B cell (primary cell): Measurements from ENCODE around the gene TLL2. TPM values are rescaled to one million over a fixed set of nuclear protein-coding genes. Genes with fewer than 3 reads are reported as not detected.

Experiments
- ATAC-seq: fragments of 200-7000 bp; cut with Tn5 transposase; one replicate; pipeline ENCODE4 v1.10.0; 2021; ENCODE audit warnings: low read depth, mild to moderate bottlenecking, moderate number of reproducible peaks, moderate library complexity
- CTCF ChIA-PET: fragments of 350-600 bp; sonication (Branson Sonifier 250); formaldehyde crosslinking; loops from one replicate; lab custom pipeline; 2021; ENCODE audit warnings: antibody characterized with exemption, inconsistent platforms; lab: Charles Lee
- POLR2A ChIA-PET: fragments of 350-600 bp; sonication (Branson Sonifier 250); formaldehyde crosslinking; loops from one replicate; lab custom pipeline; 2021; ENCODE audit warnings: antibody characterized with exemption; lab: Charles Lee
- DNase-seq: peaks from one replicate; pipeline ENCODE4 v3.0.0; 2013
- H2AFZ ChIP-seq: 2 replicates; pipeline ENCODE4 v1.6.1; 2012; ENCODE audit warnings: mild to moderate bottlenecking, low read depth, low read length; ENCODE audit not compliant: insufficient read depth, poor library complexity, severe bottlenecking
- H3K27ac ChIP-seq, 2 donors: 1 replicate in 1 of 2; 2 replicates in 1 of 2; pipeline ENCODE4 v1.5.1; 2012 to 2013; ENCODE audit warnings: low read length in 2 of 2, mild to moderate bottlenecking in 2 of 2, moderate library complexity in 1 of 2
- H3K27me3 ChIP-seq, 4 experiments: fragments of 200-600 bp in 1 of 4; sonication (generic) in 1 of 4; replicated peaks in 1 of 4; 1 replicate in 2 of 4; 2 replicates in 2 of 4; pipeline versions ENCODE4 v1.6.1 to v1.7.0; 2013 to 2016; ENCODE audit warnings: low read length in 3 of 4, mild to moderate bottlenecking in 2 of 4, mixed read lengths in 1 of 4, moderate library complexity in 1 of 4; ENCODE audit not compliant: insufficient read depth in 4 of 4, control insufficient read depth in 3 of 4; ENCODE audit errors: control extremely low read depth in 1 of 4
- H3K36me3 ChIP-seq, 2 experiments: replicated peaks in 1 of 2; 1 replicate in 1 of 2; 2 replicates in 1 of 2; pipeline versions ENCODE4 v1.6.1 to v1.7.1; 2013; ENCODE audit warnings: low read length in 1 of 2; ENCODE audit not compliant: insufficient read depth in 2 of 2, control insufficient read depth in 1 of 2; ENCODE audit errors: control extremely low read depth in 1 of 2, extremely low read depth in 1 of 2
- H3K4me1 ChIP-seq, 2 donors: fragments of 200-600 bp in 1 of 2; sonication (generic) in 1 of 2; 1 replicate in 1 of 2; 2 replicates in 1 of 2; pipeline versions ENCODE4 v1.5.1 to v1.6.1; 2013 to 2017; ENCODE audit warnings: low read length in 2 of 2; ENCODE audit not compliant: control insufficient read depth in 2 of 2, insufficient read depth in 2 of 2
- H3K4me2 ChIP-seq: replicated peaks from 2 replicates; pipeline ENCODE3; 2012; ENCODE audit warnings: mild to moderate bottlenecking, low read depth, low read length; ENCODE audit not compliant: poor library complexity, severe bottlenecking
- H3K4me3 ChIP-seq, 5 experiments: fragments of 200-600 bp in 1 of 5; sonication (generic) in 1 of 5; 1 replicate in 3 of 5; 2 replicates in 2 of 5; pipeline versions ENCODE4 v1.5.1 to v1.7.0; 2011 to 2016; ENCODE audit warnings: low read length in 4 of 5, mild to moderate bottlenecking in 4 of 5, low read depth in 2 of 5, control low read depth in 1 of 5, moderate library complexity in 1 of 5; ENCODE audit not compliant: insufficient read depth in 1 of 5; ENCODE audit errors: control extremely low read depth in 1 of 5, extremely low read depth in 1 of 5
- H3K79me2 ChIP-seq: fragments of 200-600 bp; sonication (generic); one replicate; pipeline ENCODE4 v1.6.0; 2016; ENCODE audit warnings: low read length; ENCODE audit not compliant: control insufficient read depth, insufficient read depth
- H3K9ac ChIP-seq: fragments of 200-600 bp; sonication (generic); 2 replicates; pipeline ENCODE4 v1.6.1; 2017; ENCODE audit warnings: mild to moderate bottlenecking, low read length, moderate library complexity
- H3K9me3 ChIP-seq, 3 donors: one replicate each; pipeline versions ENCODE4 v1.6.1 to v1.7.1; 2013; ENCODE audit warnings: low read length in 2 of 3; ENCODE audit not compliant: control insufficient read depth in 2 of 3, insufficient read depth in 1 of 3; ENCODE audit errors: control extremely low read depth in 1 of 3
- H4K20me1 ChIP-seq: 2 replicates; pipeline ENCODE4 v1.6.0; 2012; ENCODE audit warnings: mild to moderate bottlenecking, low read length; ENCODE audit not compliant: insufficient read depth, control insufficient read depth, poor library complexity, severe bottlenecking
- H3K27ac Mint-ChIP-seq: one replicate; pipeline ENCODE4 v1.8.0; 2021; ENCODE audit warnings: mixed read lengths
- H3K27me3 Mint-ChIP-seq: one replicate; pipeline ENCODE4 v1.8.0; 2021; ENCODE audit warnings: mixed read lengths
- H3K4me1 Mint-ChIP-seq: one replicate; pipeline ENCODE4 v1.8.0; 2021; ENCODE audit warnings: mixed read lengths
- H3K4me3 Mint-ChIP-seq: one replicate; pipeline ENCODE4 v1.8.0; 2021; ENCODE audit warnings: mixed read lengths
- H3K9me3 Mint-ChIP-seq: one replicate; pipeline ENCODE4 v1.8.0; 2022; ENCODE audit warnings: mixed read lengths; ENCODE audit not compliant: insufficient read depth
- EZH2 ChIP-seq: IDR thresholded peaks from 2 replicates; pipeline ENCODE4 v1.6.1; 2012; ENCODE audit warnings: borderline replicate concordance, low read depth, mild to moderate bottlenecking, moderate library complexity, low read length; ENCODE audit not compliant: insufficient read depth, poor library complexity, severe bottlenecking
- WGBS: methylation state at CpG from one replicate; pipeline ENCODE4 v1.1.5; 2013; ENCODE audit warnings: missing lambda C conversion rate; ENCODE audit not compliant: insufficient coverage; 5-methylcytosine and 5-hydroxymethylcytosine counted together
- intact Hi-C: fragments of 100-400 bp; cut with micrococcal nuclease; formaldehyde crosslinking; loops from one replicate; pipeline ENCODE4 v1.10.0; 2022
- polyA plus RNA-seq: library from polyadenylated mRNA; depleted of rRNA; stranded (reverse); fragments of >200 nt; gene quantifications from 2 replicates; pipeline ENCODE4 v1.2.3, GENCODE V29; 2012
- total RNA-seq, 2 donors: library from RNA; stranded (reverse); fragments of 120-200 nt in 1 of 2; gene quantifications; 1 replicate in 1 of 2; 2 replicates in 1 of 2; pipeline versions ENCODE4 v1.2.3 to v1.2.4, GENCODE V29; 2013 to 2022
- TF ChIP-seq, protein P1 (sequence below): fragments of 200-600 bp; IDR thresholded peaks from one replicate; pipeline ENCODE4 v1.8.0; 2022; ENCODE audit warnings: antibody characterized with exemption, mild to moderate bottlenecking

The TLL2 gene
- total and polyA plus RNA-seq, 2 donors (not counting 1 experiment from before 2014, with no cell fraction given): 0.13 to 0.47 TPM

DNA sequence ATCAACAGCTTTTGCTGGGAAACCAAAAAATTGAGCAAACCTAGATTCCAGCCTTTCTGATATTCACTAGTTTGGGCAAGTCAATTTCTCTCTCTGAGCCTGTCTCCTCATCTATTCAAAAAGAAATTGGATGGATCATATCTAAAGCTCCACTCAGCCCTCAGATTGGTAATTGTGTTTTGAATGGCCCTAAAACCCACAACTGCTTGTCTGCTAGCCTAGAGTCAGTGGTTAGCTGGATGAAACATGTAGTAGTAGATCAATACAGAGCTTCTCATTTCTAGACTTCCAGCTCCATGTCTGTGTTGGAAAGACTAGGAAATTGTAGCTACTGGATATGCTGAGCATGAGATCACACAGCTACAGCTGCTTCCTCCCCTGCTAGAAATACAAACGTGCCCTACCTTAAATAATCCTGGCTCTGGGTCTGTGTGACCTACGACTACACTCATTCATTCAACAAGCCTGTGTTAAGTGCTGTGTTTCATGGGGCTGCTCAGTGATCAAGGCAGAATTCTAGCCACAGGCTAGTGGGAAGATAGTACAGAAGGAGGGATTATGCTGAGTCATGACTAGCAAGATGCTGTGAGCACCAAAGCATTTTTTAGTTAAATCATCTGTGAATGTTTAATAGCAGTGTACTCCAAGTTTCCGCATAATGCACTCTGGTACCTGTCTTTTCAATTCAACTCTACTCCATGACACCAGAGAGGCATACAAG, 193.8 kb downstream of the TLL2 start:
- H3K27me3 Mint-ChIP-seq: peaks cover 27% of the 10 kb centered on the region
- no peak overlapping the region for H2AFZ ChIP-seq

More for the DNA sequence above, 193.8 kb downstream of the TLL2 start:
- Histone ChIP-seq H3K4me2 (no peak overlapping the region), H3K27ac (no peak overlapping the region), H3K36me3 (no peaks in the 10 kb centered on the region), H3K79me2 (no peaks in the 10 kb centered on the region), H3K4me1 (no peaks in the 10 kb centered on the region), H4K20me1 (no peaks in the 10 kb centered on the region), H3K27me3 (peaks cover 0 to 5% (median 0%) of the 10 kb centered on the region in 4 experiments), H3K9ac (no peak overlapping the region), H3K4me3 (no peak overlapping the region), H3K9me3 (no peaks in the 10 kb centered on the region)
- no CpG with 5 or more reads among the region's 3 CpGs for WGBS
- H3K4me3 Mint-ChIP-seq: no peak overlapping the region
- ChIA-PET POLR2A (no interaction called here), CTCF (interaction anchor here (1.0 to 4.6 kb wide), 6 partner anchors 9 to 302 kb away, joined by 3 to 47 read pairs (median 9); no protein-coding TSS in a partner anchor)
- no peak for ATAC-seq
- H3K4me1 Mint-ChIP-seq: no peaks in the 10 kb centered on the region
- intact Hi-C loops: loop anchor here (5.0 kb wide), 1 partner anchor 303 kb away; no protein-coding TSS in a partner anchor
- no peaks in the 10 kb centered on the region for H3K9me3 Mint-ChIP-seq
- no peak for TF ChIP-seq EZH2
- TF ChIP-seq, protein P1, sequence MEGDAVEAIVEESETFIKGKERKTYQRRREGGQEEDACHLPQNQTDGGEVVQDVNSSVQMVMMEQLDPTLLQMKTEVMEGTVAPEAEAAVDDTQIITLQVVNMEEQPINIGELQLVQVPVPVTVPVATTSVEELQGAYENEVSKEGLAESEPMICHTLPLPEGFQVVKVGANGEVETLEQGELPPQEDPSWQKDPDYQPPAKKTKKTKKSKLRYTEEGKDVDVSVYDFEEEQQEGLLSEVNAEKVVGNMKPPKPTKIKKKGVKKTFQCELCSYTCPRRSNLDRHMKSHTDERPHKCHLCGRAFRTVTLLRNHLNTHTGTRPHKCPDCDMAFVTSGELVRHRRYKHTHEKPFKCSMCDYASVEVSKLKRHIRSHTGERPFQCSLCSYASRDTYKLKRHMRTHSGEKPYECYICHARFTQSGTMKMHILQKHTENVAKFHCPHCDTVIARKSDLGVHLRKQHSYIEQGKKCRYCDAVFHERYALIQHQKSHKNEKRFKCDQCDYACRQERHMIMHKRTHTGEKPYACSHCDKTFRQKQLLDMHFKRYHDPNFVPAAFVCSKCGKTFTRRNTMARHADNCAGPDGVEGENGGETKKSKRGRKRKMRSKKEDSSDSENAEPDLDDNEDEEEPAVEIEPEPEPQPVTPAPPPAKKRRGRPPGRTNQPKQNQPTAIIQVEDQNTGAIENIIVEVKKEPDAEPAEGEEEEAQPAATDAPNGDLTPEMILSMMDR: no peak
- no peak overlapping the region for H3K27ac Mint-ChIP-seq
- DNase-seq: no peak
